GM18907 (cell line): ENCODE data around the gene MYOCD.

Experiments
- ATAC-seq: cut with Tn5 transposase; IDR thresholded peaks from one replicate; pipeline ENCODE4 v1.9.1; 2021; ENCODE audit warnings: mild to moderate bottlenecking, moderate library complexity; ENCODE audit not compliant: unreplicated experiment

The MYOCD gene

DNA sequence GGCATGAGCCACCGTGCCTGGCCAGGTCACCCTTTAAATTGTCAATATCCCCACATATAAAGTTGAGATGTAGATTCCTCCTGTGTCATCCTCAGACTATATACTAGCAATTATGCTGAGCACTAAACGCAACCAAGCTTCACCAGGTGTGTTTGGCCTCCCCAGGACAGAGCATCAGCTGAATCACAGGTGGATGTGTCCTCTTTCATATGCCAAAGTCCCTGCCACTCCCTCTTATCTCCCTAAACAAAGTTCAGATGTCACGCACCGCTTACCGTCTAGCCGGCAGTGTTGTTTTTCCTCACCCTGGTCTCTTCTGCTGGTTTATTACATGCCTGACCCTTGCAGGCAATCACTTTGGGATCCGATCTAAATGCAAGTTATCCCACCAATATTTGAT lies 79.8 kb downstream of the MYOCD start:
- no peak for ATAC-seq

DNA sequence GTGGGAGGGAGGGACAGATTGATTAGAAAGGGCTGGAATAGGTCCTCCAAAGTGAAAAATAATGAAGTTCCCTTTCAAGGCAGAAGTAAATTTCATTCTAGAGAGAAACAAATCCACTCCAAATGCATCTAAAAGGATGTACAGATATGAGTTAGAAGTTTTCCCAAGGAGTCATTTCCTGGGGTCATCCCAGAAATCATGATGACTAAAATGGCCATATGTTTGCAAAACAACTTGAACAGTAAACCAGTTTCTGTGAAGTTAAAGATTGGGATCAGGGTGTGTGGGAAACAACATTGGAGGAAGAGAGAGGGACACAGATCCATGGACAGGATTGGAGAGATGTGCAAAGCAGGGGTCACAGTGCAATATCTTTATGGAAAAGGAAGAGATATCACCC lies 91.1 kb downstream of the MYOCD start:
- no peak for ATAC-seq

DNA sequence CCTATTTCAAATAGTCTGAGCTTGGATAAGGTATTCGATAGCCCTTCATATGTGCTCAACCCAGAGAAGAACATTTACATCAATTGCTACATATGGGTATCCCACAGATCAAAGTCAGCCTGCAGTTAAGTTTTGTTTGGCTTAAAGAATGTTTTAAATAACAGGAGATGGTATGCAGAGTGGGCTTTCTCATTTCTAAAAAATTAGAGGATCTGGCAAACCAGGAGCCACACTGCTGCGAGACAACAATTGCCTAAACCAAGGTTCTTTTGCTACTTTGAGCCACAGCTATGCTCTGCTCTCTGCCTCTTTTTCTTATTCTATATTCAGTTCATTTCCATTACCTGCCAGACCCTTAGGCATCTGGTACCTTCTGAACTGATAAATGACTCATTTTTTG lies 93.4 kb downstream of the MYOCD start:
- ATAC-seq = no peak

DNA sequence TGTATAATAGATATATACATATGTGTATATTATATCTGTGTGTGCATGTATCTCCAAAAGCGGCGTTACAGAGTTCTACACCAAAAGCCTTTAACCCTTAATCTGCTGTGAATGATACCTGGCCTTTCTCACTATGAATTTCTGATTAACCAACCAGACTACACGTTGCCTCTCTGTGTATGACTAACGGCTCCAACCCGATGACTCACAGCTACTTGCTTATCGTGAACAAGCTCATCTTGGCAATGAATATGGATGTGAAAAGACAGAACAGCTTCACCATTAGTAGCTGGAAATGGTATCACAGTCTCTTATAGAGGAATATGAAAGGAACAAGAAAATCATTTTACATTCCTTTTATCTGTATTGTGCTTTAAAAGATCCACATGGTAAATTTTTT lies 99.9 kb downstream of the MYOCD start:
- ATAC-seq = no peak

DNA sequence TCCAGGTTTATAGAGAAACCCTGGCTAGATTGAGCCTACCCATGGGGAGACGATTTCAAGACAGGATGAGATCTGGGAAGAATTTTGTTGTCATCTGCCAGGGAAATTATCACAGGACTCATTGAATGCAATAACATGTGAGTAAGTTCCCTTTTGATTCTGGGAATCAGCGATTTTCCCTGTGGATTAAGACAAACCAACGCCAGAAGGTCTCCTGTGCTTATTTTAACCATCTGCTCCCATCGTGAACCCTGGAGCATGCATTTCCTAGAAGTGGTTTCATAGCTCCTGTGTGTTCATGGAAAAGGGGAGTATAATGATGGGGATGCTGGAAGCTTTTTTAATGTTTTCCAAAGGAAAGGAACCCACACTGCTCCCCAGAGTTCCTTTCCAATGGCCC lies 102.6 kb downstream of the MYOCD start:
- no peak for ATAC-seq

DNA sequence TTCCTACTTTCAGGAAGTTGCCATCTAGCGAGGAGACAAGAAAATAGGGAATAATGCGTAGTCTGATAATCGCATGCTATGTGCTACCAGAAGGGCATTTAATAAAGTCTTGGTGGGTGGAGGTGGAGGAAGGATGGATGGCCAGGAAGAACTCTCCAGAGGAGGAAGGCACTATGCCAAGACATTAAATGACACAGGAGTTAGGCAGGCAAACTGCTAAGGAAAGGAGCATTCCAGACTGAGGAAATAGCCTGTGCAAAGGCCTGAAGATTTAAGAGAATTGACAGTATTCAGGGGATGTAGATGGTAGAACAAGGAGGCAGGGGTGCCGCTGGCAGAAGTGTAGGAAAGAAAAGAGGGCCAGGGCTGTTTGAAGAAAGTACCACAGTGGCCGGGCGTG lies 104.3 kb downstream of the MYOCD start:
- ATAC-seq = no peak

DNA sequence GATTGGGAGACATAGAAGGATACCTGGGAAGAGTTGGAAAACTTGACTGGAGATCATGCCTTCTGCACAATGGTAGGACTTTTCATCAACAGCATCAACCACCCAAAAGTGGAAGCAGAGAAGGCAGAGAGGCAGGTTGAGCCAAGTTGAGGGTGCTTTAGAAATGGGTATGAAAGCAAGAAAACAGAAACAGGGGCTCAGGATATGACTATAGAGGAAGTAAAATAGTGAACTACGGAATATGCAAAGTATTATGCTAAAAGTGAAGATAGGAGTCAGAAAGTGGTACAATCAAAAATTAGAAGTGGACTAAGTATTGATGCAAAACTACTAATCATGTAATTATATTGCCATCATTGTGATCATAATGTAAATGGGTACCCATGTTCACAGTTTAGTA lies 107.5 kb downstream of the MYOCD start:
- ATAC-seq = no peak

DNA sequence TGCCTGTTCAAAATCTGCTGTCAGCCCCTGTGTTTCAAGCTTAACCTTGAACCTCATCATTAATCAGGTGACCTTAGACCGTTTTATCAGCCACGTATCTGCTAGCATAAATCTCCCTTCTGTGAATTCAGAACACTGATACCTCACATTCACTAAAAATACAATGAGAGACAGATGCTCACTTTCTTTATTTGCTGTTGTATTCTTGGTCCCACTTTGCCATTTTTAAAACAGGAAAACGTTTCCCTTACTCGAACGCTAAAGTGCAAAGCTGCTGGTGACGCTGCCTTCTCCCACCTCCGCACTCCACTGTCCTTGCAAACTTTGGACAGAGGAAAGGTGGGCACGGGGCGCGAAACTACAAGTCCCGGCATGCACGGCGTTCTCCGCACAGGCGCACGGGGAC lies 123.4 kb downstream of the MYOCD start:
- ATAC-seq = peak; percentile 97

DNA sequence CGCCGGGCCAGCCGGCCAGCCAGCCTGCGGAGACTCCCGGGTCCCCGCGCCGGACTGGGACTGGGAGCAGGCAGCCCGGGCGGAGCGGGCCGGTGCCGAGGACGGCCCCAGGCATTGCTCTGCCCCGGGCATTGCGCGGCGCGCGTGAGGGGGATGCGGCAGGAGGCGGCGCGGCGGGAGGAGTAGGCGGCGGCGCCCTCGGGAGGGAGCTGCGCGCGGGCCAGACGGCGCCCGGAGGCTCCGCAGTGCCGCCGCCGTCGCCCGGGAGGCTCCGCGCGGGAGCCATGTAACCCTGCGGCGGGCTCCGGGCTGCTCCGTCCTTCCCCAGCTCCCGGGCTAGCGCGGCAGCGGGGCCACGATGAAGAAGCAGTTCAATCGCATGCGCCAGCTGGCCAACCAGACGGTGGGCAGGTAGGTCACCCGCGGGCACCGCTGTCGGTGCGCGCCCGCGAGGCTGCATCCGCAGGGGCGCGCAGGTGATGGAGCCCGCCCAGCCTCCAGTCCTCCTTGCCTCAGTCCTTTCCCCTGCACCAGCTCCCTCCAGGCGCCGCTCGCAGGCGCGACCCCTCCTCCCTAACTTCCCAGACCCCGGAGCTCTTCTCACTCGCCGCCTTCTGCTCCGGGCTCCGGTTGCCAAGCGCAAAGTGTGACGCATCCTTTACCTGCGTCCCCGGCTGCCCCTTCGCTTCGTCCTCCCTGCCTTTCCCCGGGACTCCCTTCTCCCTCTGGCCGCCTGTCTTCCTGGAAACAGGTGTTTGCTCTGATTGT lies 124.0 kb downstream of the MYOCD start, which contains the start of gene ARHGAP44:
Gene ARHGAP44 (plus strand): TSS at position 18 of the 768 bp plus-strand sequence. CDS start 341 bp downstream, at position 359.
- ATAC-seq = peak; percentile 83

DNA sequence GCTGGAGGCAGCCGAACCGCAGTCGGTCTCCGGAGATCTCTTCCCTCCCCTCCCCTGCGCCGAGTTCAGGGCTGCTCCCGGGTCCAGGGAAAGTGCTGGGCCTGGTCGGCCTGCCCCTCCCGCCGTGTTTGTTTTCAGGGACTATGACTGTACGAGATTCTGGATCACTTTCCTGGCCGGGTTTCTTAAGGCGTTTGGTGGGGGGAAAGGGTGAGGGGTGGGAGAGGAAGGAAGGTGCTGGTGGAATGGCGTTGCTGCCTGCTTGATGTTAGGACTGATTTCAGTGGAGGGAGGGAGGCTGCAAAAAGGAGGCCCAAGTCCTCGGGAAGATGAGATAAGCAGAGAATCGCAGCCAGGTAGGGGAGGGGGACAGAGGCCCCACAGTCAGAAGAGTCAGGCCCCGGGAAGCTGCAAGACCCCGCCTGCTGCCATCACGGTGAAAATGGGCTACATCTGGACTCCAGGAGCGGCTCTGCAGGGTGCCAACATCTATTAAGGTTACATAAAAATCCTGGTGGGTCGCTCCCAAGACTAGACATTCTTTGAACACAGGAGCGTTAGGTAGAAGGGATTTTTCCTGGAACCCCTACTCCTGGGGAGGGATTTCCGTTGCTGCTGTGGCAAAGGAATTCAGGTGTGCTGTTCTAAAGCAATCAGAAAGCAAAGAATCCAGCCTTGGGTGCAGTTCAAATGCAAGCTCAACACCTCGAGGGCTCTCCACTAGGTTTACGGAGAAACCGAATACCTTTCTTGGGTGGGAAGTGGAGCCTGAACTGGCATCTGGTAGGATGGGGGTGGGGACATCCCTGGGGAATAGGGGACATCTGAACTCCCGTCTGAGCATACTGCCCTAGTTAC lies 124.8 kb downstream of the MYOCD start:
- no peak for ATAC-seq

DNA sequence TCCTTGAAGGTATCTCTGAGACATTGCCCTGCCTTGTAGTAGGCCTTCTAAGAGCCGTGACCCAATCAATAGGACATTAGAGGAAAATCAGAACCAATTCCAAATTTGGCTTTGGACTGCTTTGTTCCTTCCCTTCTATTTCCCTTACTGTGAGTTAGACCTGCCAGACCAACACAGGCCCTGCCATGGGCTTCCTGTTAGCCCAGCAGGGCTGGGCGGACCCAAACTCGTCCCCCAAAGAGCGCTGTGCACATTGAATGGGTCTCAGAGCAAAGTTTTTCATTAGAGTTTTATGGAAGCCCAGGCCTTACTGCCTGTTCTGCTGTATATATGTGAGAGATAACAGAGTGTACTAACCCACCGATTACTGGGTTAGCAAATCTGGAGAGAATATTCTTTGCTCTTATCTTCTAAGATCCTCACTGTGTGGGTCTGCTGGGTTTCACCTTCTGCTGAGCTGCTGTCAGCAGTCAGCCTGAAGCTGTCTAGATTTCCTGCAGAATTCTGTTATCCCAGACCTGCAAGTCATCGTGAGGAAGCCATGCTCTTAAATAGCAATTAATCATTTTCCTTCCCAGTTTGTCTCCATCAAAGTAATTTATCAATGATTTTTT lies 129.3 kb downstream of the MYOCD start:
- ATAC-seq = no peak

DNA sequence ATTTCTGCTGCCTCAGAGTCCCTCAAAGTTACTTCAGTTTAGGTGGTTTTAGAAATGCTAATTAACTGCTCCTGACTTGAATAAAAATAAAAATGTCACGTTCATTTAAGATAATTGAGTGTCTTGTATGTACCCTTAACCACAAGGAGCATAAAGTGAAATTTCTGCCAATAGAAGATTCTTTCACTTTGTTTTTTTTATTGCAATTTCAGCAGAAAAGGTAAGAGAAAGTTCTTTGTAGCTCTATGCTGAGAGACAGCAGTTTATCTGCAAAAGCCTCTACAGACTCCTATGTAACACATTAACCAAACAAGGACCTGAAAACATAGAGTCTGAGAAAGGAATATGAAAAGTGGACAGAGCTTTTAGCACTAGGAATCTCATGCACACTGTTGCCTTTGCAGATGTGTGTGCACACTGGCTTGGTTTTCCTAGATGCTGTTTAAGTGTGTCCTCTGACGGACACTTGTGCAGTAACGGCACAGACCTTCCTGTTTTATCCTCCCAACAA lies 135.2 kb downstream of the MYOCD start:
- ATAC-seq = no peak

DNA sequence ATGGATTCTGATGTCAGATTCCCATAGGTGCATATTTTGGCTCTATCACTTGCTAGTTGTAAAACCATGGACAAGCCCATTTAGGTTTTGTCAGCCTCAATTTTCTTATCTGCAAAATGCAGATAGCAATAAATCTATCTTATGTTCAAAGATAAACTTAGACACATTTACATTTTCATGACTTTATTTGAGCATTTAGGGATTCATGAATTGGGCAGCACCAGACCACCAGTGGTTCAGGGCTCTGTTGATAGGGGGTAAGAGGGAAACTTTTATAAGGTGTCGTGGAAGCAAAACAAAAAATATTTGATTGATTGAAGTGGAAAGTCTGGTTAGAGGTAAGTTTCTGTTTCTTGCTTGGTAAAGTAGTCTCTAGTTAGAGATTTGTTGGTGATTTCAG lies 140.9 kb downstream of the MYOCD start:
- ATAC-seq = no peak

DNA sequence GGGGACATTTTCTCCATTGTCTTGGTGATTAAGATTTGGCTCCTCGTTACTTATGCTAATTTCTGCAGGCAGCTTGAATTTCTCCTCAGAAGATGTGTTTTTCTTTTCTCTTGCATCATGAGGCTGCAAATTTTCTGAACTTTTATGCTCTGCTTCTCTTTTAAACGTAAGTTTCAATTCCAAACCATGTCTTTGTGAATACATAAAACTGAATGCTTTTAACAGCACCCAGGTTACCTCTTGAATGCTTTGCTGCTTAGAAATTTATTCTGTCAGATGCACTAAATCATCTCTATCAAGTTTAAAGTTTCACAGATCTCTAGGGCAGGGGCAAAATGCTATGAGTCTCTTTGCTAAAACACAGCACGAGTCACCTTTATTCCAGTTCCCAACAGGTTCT lies 143.0 kb downstream of the MYOCD start:
- no peak for ATAC-seq

DNA sequence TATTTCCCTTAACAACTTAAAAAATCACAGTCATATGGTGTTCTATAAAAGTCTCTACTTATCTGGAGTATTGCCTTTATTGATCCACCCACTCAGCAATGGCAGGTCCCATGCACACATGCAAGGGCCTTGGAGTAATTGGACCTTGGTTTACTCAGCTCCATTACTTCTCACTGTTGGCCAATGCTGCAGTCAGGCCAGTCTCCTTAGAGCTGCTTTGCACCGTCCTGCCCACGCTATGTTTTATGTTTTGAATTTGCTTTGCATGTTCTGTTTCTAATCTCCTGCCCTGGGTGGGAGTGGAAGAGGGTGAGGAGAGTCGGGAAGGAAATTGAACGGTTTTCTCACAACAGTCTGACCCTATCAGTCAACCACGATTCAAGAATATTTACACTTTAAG lies 147.2 kb downstream of the MYOCD start:
- no peak for ATAC-seq

DNA sequence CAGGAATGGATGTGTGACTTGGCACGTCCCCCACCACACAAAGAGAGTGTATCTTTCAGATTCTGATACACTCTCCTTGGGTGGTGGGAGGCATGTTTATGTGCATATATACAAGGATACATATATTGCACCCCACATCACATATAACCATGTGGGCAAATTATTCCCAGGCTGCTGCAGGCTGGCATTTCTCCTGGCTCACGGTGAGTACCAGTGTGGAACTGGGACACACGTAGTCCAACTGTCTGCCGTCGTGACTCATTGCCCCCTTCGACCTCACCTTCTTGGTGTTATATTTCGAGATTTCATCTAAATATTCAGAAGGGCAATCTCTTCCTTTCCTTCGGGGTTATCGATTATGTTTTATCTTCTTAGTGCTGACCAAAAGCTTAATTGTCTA lies 148.0 kb downstream of the MYOCD start:
- ATAC-seq = no peak

DNA sequence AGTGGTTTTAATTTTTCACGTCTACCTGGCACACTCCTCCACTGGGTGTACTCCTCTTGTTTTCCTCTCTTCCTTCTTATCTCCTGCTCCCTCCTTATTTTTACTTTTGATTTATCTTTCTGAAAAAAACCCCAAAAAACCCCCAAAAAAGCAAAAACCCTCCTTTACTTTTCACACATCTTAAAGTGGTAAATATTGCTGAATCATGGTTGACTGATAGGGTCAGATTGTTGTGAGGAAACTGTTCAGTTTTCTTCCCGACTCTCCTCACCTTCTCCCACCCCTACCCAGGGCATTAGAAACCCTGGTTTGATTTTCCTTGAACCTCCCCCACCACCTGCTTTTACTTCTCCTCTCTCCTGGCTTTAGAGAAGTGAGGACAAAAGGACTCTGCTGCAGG lies 149.0 kb downstream of the MYOCD start:
- ATAC-seq = no peak

DNA sequence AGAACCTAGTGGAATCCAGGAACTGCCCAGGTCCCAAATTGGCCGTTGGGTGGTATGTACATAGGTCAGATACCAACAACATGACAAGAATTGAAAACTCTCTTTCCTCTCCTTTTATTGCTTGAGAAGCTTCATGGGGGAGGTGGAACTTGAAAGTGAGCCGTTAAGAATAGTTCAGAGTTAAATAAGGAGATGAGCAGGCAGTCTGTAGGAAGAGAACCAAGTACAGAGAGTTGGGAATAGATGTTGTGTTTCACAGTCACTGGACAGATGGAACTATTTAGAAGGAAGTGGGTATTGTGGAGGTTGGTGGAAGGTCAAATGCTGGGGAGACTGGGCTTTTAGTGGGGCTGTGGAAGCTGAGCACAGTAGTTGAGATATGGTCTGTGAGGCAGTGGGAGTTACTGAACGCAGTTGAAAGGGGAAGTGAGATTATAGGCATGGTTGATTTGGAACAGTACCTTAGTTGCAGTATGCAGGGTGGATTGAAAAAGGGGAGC lies 150.0 kb downstream of the MYOCD start:
- ATAC-seq = peak; percentile 100
